K562 treated with DMSO at 1 percent for 48 hours (cell line): ENCODE measurements around the gene ARF1. TPM values are rescaled to one million over a fixed set of nuclear protein-coding genes. Genes with fewer than 3 reads are reported as not detected.

ENCODE experiments used
- total RNA-seq: library from RNA; unstranded; fragments of 300-600 nt; gene quantifications from 2 replicates; pipeline ENCODE4 v1.2.3, GENCODE V29; 2022; ENCODE audit warnings: low replicate concordance; ENCODE audit errors: extremely low read depth

ARF1 gene
- total RNA-seq, result 215 and 553 TPM in 2 replicates

DNA sequence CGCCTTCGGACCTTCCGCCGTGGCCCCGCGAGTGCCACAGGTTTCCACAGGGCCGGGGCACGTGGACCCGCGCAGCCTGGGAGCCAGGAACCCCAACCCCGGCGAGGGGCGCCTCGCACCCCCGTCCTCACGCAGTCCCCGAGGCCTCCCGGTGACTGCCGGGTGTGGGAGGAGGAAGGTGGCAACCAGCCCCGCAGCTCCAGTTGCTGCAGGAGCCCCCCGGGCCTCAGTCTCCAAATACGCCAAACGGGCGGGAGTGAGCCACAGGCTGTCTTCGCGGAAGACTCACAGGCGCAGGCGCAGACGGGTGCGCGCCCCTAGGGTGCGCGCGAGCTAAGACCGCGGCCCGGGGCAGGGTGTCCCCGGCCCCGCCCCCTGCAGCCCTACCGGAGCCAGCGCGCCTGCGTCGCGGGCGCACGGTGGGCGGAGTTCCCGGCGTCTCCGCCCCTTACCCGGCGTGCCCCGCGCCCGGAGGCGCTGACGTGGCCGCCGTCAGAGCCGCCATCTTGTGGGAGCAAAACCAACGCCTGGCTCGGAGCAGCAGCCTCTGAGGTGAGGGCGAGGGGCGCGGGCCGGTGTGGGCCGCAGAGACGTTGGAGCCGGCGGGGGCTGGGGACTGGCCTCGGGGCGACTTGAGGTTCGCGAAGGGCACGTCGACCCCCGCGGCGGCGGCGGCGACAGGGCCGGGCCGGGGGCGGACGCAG is at the start of gene ARF1:
Gene ARF1 (plus strand): TSS at position 495 of the 704 bp plus-strand sequence. CDS start 14,407 bp downstream, outside the sequence.

GRCh38 chr1:228102791-228103620 is 20.5 kb downstream of the ARF1 start, which contains the start of gene C1orf35:
TSS of gene C1orf35 (minus strand) at chr1:228103325. CDS start at chr1:228103227, 98 bp downstream.

DNA sequence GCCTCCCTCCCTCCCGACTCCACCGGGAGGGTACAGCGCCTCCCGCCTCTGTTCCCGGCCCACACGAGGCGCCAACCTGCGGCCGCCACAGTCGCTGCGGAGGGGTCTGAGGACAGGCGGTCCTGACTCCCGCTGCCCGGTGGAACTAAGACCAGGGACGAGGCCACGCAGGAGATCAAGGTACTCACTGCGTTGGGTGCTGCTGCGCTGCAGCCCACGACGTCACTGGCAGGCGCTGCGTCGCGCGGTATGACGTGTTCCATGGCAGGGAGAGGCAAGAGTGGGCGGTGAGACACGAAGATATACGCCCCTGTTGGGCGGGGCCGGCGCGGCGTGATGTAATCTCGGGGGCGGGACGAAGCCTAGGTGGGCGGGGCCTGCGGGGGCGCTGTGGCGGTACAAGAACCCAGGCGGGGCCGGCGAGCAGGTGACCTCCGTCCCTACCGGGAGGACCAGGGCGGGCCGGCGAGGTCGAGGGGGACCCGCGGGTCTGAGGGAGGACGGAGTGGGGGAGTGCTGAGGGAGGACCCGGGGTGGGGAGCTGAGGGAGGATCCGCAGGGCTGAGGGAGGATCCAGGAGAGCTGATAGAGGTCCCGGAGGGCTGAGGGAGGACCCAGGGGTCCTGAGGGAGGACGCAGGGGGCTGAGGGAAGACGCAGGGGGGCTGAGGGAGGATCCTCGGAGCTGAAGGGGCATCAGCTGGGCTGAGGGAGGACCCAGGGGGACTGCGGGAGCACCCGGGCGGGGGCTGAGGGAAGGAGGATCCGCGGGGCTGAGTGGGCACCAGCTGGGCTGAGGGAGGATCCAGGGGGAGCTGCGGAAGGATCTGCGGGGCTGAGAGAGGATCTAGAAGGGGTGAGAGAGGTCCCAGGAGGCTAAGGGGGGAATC is 26.8 kb downstream of the ARF1 start, which contains the start of gene MRPL55:
Gene MRPL55 (minus strand): TSS at position 227 of the 889 bp plus-strand sequence. CDS start 1,039 bp downstream, outside the sequence.

GRCh38 chr1:228139931-228140723 is 57.6 kb downstream of the ARF1 start, which contains the start of gene GUK1:
TSS of gene GUK1 (plus strand) at chr1:228140279. CDS start at chr1:228140303, 24 bp downstream.

Other genes starting within 250 kb of the ARF1 start
- gene WNT9A, start 134.8 kb upstream of the ARF1 start, total RNA-seq, result not detected in 2 replicates
- not detected in 2 replicates for gene WNT3A, start 75.7 kb upstream of the ARF1 start, total RNA-seq
- not detected in 2 replicates for gene C1orf35, start 20.6 kb downstream of the ARF1 start, total RNA-seq
- not detected in 2 replicates for gene MRPL55, start 26.6 kb downstream of the ARF1 start, total RNA-seq
- not detected in 2 replicates for gene GUK1, start 57.6 kb downstream of the ARF1 start, total RNA-seq
- not detected in 2 replicates for gene GJC2, start 67.2 kb downstream of the ARF1 start, total RNA-seq
- gene IBA57, start 83.1 kb downstream of the ARF1 start, total RNA-seq, result not detected in 2 replicates
- not detected in 2 replicates for gene OBSCN, start 125.3 kb downstream of the ARF1 start, total RNA-seq